H1 (cell line): ENCODE results near the gene LRP2BP. TPM values are rescaled to one million over a fixed set of nuclear protein-coding genes. Genes with fewer than 3 reads are reported as not detected.
A peak's percentile ranks its signal among the peaks of the same experiment; 100 is the strongest.

ENCODE experiments used
- CTCF ChIA-PET: fragments of 300-600 bp; sonication (Branson Sonifier 250); formaldehyde crosslinking; loops from one replicate; lab custom pipeline; 2021; ENCODE audit not compliant: partially characterized antibody; lab: Charles Lee
- POLR2A ChIA-PET: fragments of 300-600 bp; sonication (Branson Sonifier 250); formaldehyde crosslinking; loops from one replicate; lab custom pipeline; 2021; ENCODE audit warnings: inconsistent platforms; ENCODE audit not compliant: partially characterized antibody; lab: Charles Lee
- DNase-seq, 2 experiments: peaks; one replicate each; pipeline versions ENCODE4 v3.0.0 to v3.0.0-alpha.2; 2010 to 2022; ENCODE audit warnings: low spot score in 2 of 2, low read depth in 1 of 2, mixed read lengths in 1 of 2
- FAIRE-seq: peaks from 2 replicates; lab custom pipeline; 2011; peaks lifted over from hg19 to GRCh38; lab: Jason Lieb, UNC
- H2AFZ ChIP-seq: 2 replicates; pipeline ENCODE4 v1.8.1; 2012; ENCODE audit warnings: low read length, inconsistent platforms
- H2AK5ac ChIP-seq: 2 replicates; pipeline ENCODE4 v1.6.1; 2013; ENCODE audit warnings: low read depth, low read length
- H2BK120ac ChIP-seq: replicated peaks from 2 replicates; pipeline ENCODE3; 2013; ENCODE audit warnings: low read depth, low read length, inconsistent platforms
- H2BK12ac ChIP-seq: 2 replicates; pipeline ENCODE4 v1.6.1; 2013; ENCODE audit warnings: low read depth, low read length
- H2BK15ac ChIP-seq: 2 replicates; pipeline ENCODE4 v1.6.1; 2013; ENCODE audit warnings: low read length
- H2BK20ac ChIP-seq: 2 replicates; pipeline ENCODE4 v1.6.1; 2013; ENCODE audit warnings: low read length
- H2BK5ac ChIP-seq: 2 replicates; pipeline ENCODE4 v1.6.1; 2013; ENCODE audit warnings: low read depth, low read length
- H3K14ac ChIP-seq: 2 replicates; pipeline ENCODE4 v1.6.1; 2013; ENCODE audit warnings: inconsistent platforms; ENCODE audit not compliant: insufficient read length
- H3K18ac ChIP-seq: 2 replicates; pipeline ENCODE4 v1.6.1; 2013; ENCODE audit warnings: low read length; ENCODE audit errors: extremely low read depth
- H3K23ac ChIP-seq: 2 replicates; pipeline ENCODE4 v1.6.1; 2013; ENCODE audit warnings: inconsistent platforms; ENCODE audit not compliant: insufficient read length
- H3K23me2 ChIP-seq: 2 replicates; pipeline ENCODE4 v1.6.1; 2013; ENCODE audit warnings: low read depth, low read length
- H3K27ac ChIP-seq: 2 replicates; pipeline ENCODE4 v1.6.1; 2011; ENCODE audit warnings: low read depth, low read length, inconsistent platforms
- H3K27me3 ChIP-seq, 4 experiments: replicated peaks in 1 of 4; 1 replicate in 1 of 4; 2 replicates in 3 of 4; pipeline versions ENCODE4 v1.6.1 to v1.8.1; 2011 to 2013; ENCODE audit warnings: low read length in 3 of 4, mild to moderate bottlenecking in 3 of 4, inconsistent platforms in 2 of 4, mixed read lengths in 2 of 4, moderate library complexity in 1 of 4; ENCODE audit not compliant: control insufficient read depth in 3 of 4, insufficient read depth in 3 of 4; ENCODE audit errors: extremely low read depth in 1 of 4
- H3K36me3 ChIP-seq, 4 experiments: 2 replicates each; pipeline versions ENCODE4 v1.6.1 to v1.8.1; 2011 to 2013; ENCODE audit warnings: mild to moderate bottlenecking in 4 of 4, low read length in 3 of 4, moderate library complexity in 2 of 4, control low read depth in 1 of 4, inconsistent platforms in 1 of 4; ENCODE audit not compliant: insufficient read depth in 4 of 4, control insufficient read depth in 2 of 4
- H3K4ac ChIP-seq: replicated peaks from 2 replicates; pipeline ENCODE3; 2013; ENCODE audit warnings: low read length, low read depth, mixed read lengths, inconsistent platforms; ENCODE audit not compliant: insufficient read length
- H3K4me1 ChIP-seq, 4 experiments: replicated peaks in 1 of 4; 1 replicate in 1 of 4; 2 replicates in 3 of 4; pipeline versions ENCODE4 v1.6.1 to v1.8.1; 2011 to 2013; ENCODE audit warnings: low read length in 3 of 4, inconsistent platforms in 2 of 4, mixed read lengths in 1 of 4; ENCODE audit not compliant: insufficient read depth in 4 of 4, control insufficient read depth in 3 of 4
- H3K4me2 ChIP-seq, 2 experiments: 2 replicates each; pipeline versions ENCODE4 v1.6.1 to v1.8.1; 2011 to 2013; ENCODE audit warnings: low read depth in 2 of 2, low read length in 2 of 2, control low read depth in 1 of 2, inconsistent platforms in 1 of 2, mild to moderate bottlenecking in 1 of 2; ENCODE audit not compliant: insufficient read depth in 1 of 2
- H3K4me3 ChIP-seq, 4 experiments: fragments of 200-600, 300-600 bp in 1 of 4; sonication (generic), shearing (Covaris generic), sonication (Bioruptor Twin) in 1 of 4; 2 replicates each; pipeline versions ENCODE4 v1.5.1 to v1.8.1; 2011 to 2016; ENCODE audit warnings: low read length in 4 of 4, low read depth in 3 of 4, control low read depth in 2 of 4, inconsistent platforms in 2 of 4, mild to moderate bottlenecking in 2 of 4, mixed read lengths in 1 of 4, moderate library complexity in 1 of 4; ENCODE audit not compliant: insufficient read depth in 2 of 4; ENCODE audit errors: extremely low read depth in 1 of 4
- H3K56ac ChIP-seq: replicated peaks from 2 replicates; pipeline ENCODE3; 2013; ENCODE audit warnings: low read depth, mild to moderate bottlenecking, mixed read lengths, low read length, inconsistent platforms; ENCODE audit not compliant: insufficient read length
- H3K79me1 ChIP-seq: 2 replicates; pipeline ENCODE4 v1.6.1; 2013; ENCODE audit warnings: low read depth, low read length, control low read depth
- H3K79me2 ChIP-seq, 2 experiments: 2 replicates each; pipeline versions ENCODE4 v1.6.1 to v1.8.1; 2012 to 2013; ENCODE audit warnings: low read length in 2 of 2, mild to moderate bottlenecking in 2 of 2, inconsistent platforms in 1 of 2; ENCODE audit not compliant: insufficient read depth in 2 of 2, control insufficient read depth in 1 of 2
- H3K9ac ChIP-seq, 4 experiments: replicated peaks in 1 of 4; 1 replicate in 1 of 4; 2 replicates in 3 of 4; pipeline versions ENCODE4 v1.6.1 to v1.8.1; 2011 to 2013; ENCODE audit warnings: low read depth in 3 of 4, low read length in 3 of 4, control low read depth in 2 of 4, mild to moderate bottlenecking in 2 of 4, moderate library complexity in 2 of 4, inconsistent platforms in 1 of 4; ENCODE audit errors: extremely low read depth in 1 of 4
- H3K9me3 ChIP-seq, 2 experiments: 2 replicates each; pipeline versions ENCODE4 v1.6.1 to v1.8.1; 2012 to 2013; ENCODE audit warnings: mild to moderate bottlenecking in 2 of 2, moderate library complexity in 2 of 2, control low read depth in 1 of 2, inconsistent platforms in 1 of 2, low read depth in 1 of 2, low read length in 1 of 2, mixed read lengths in 1 of 2; ENCODE audit not compliant: insufficient read depth in 2 of 2
- H4K20me1 ChIP-seq, 2 experiments: replicated peaks in 1 of 2; 2 replicates each; pipeline versions ENCODE3 to v1.8.1; 2011 to 2013; ENCODE audit warnings: inconsistent platforms in 2 of 2, low read length in 2 of 2, mild to moderate bottlenecking in 1 of 2; ENCODE audit not compliant: insufficient read depth in 2 of 2, control insufficient read depth in 1 of 2
- H4K5ac ChIP-seq: 2 replicates; pipeline ENCODE4 v1.6.1; 2013; ENCODE audit warnings: low read length, low read depth, mixed read lengths, inconsistent platforms; ENCODE audit not compliant: insufficient read length
- H4K8ac ChIP-seq: 2 replicates; pipeline ENCODE4 v1.8.0; 2013; ENCODE audit warnings: mild to moderate bottlenecking, moderate library complexity, low read length, inconsistent platforms; ENCODE audit not compliant: insufficient read depth; ENCODE audit errors: extremely low read depth
- H4K91ac ChIP-seq: replicated peaks from 2 replicates; pipeline ENCODE3; 2013; ENCODE audit warnings: low read length, mixed read lengths, inconsistent platforms; ENCODE audit not compliant: insufficient read length
- JUN ChIP-seq: IDR thresholded peaks from 2 replicates; pipeline ENCODE4 v1.6.1; 2011; ENCODE audit warnings: low read depth, mild to moderate bottlenecking, improper control_type of control experiment, low read length
- NANOG ChIP-seq: IDR thresholded peaks from 2 replicates; pipeline ENCODE4 v1.6.1; 2011; ENCODE audit warnings: low read length, low read depth, mild to moderate bottlenecking, inconsistent platforms; ENCODE audit not compliant: insufficient read depth, poor library complexity, severe bottlenecking
- TEAD4 ChIP-seq: IDR thresholded peaks from 2 replicates; pipeline ENCODE4 v1.6.1; 2012; ENCODE audit warnings: low read depth, low read length, inconsistent platforms, mixed read lengths
- WGBS, 2 experiments: shearing (Covaris generic) in 1 of 2; methylation state at CpG; one replicate each; pipeline versions ENCODE4 v1.1.6 to v1.1.7; 2013 to 2015; ENCODE audit warnings: low lambda C conversion rate in 2 of 2, mixed read lengths in 2 of 2, inconsistent platforms in 1 of 2, low coverage in 1 of 2, missing lambda C conversion rate in 1 of 2; ENCODE audit not compliant: insufficient replicate concordance in 2 of 2, insufficient coverage in 1 of 2, insufficient read length in 1 of 2; ENCODE audit errors: extremely low coverage in 1 of 2, missing lambda C conversion rate in 1 of 2; 5-methylcytosine and 5-hydroxymethylcytosine counted together
- polyA plus RNA-seq, 7 experiments: library from polyadenylated mRNA; depleted of rRNA in 3 of 7; stranded (reverse) in 5 of 7; unstranded in 2 of 7; fragments of >200 nt in 5 of 7; fragments of 200-250 nt in 2 of 7; gene quantifications; 1 replicate in 5 of 7; 2 replicates in 1 of 7; 4 replicates in 1 of 7; pipeline versions ENCODE4 v1.2.1 to v1.2.3, GENCODE V29; 2011 to 2013; ENCODE audit warnings: missing spikeins in 2 of 7, mixed read lengths in 2 of 7
- total RNA-seq: library from RNA; stranded (reverse); fragmentation: NEBNext Ultra II Directional; extraction: Animal tissue kit (Norgen Biotek cat#: 25700); gene quantifications from 2 replicates; pipeline ENCODE4 v1.2.1, GENCODE V29; 2021

LRP2BP gene
- total and polyA plus RNA-seq, 2 of the 8 experiments (the other 6 are each of a cell fraction or from before 2014, with no cell fraction given) = 0.12 to 0.30 TPM

- Histone ChIP-seq H3K4me1 (peaks cover 0 to 3% (median 0%) of the 10 kb centered on the region in 4 experiments; a peak in 2 of 7 replicates), H3K14ac (no peak overlapping the region), H4K5ac (no peak overlapping the region), H3K79me1 (no peaks in the 10 kb centered on the region), H3K9me3 (no peaks in the 10 kb centered on the region), H4K91ac (no peak overlapping the region), H2BK12ac (no peak overlapping the region), H3K36me3 (peaks cover 0 to 11% (median 3%) of the 10 kb centered on the region in 4 experiments; a peak in 4 of 8 replicates), H3K4ac (no peak overlapping the region), H3K4me3 (no peak overlapping the region), H2BK15ac (no peak overlapping the region), H3K27ac (no peak overlapping the region), H3K56ac (no peak overlapping the region), H2BK120ac (no peak overlapping the region), H3K23ac (no peak overlapping the region), H4K8ac (no peak overlapping the region), H3K4me2 (no peak overlapping the region), H3K79me2 (no peaks in the 10 kb centered on the region), H3K27me3 (no peaks in the 10 kb centered on the region), H2AFZ (no peak overlapping the region), H3K18ac (no peak overlapping the region), H2AK5ac (no peak overlapping the region), H3K23me2 (no peaks in the 10 kb centered on the region), H4K20me1 (no peaks in the 10 kb centered on the region), H3K9ac (no peak overlapping the region), H2BK20ac (no peak overlapping the region), H2BK5ac (no peak overlapping the region)
- ChIA-PET POLR2A (interaction anchor here (0.7 kb wide), 2 partner anchors 125 to 319 kb away, joined by 3 read pairs; no protein-coding TSS in a partner anchor), CTCF (no interaction called here)
- 88% methylated on average over 4 of the region's 4 CpGs; no CpG with 5 or more reads in 1 of the 2 experiments for WGBS, 2 experiments
- TF ChIP-seq TEAD4 = peak; percentile 56; the same call in 1 of the 2 replicates
- TF ChIP-seq NANOG = no peak
- TF ChIP-seq JUN = no peak
- DNase-seq (no peak), FAIRE-seq (no peak)
Observed at GRCh38 chr4:185358959-185359358, 36.8 kb downstream of the LRP2BP start.
